Colonic mucosa (tissue), 4 donors: Measurements from ENCODE around the gene DTNB. TPM values are rescaled to one million over a fixed set of nuclear protein-coding genes. Genes with fewer than 3 reads are reported as not detected.

ENCODE experiments used
- DNase-seq: peaks from one replicate; pipeline ENCODE4 v3.0.0-alpha.2; 2020
- H3K27ac ChIP-seq: fragments of 200-600 bp; one replicate; pipeline ENCODE4 v1.8.0; 2021
- H3K27me3 ChIP-seq: fragments of 200-600 bp; one replicate; pipeline ENCODE4 v1.8.0; 2021
- H3K36me3 ChIP-seq: fragments of 200-600 bp; one replicate; pipeline ENCODE4 v1.8.0; 2021
- H3K4me1 ChIP-seq: fragments of 200-600 bp; one replicate; pipeline ENCODE4 v1.8.0; 2021; ENCODE audit warnings: mild to moderate bottlenecking
- H3K4me3 ChIP-seq: fragments of 200-600 bp; one replicate; pipeline ENCODE4 v1.8.0; 2021
- H3K9ac ChIP-seq, 2 donors: one replicate each; pipeline ENCODE4 v1.7.0; 2013; ENCODE audit warnings: control low read depth in 2 of 2, low read depth in 2 of 2, low read length in 2 of 2
- H3K9me3 ChIP-seq: fragments of 200-600 bp; one replicate; pipeline ENCODE4 v1.8.0; 2021
- intact Hi-C: fragments of 100-400 bp; cut with DNase I; formaldehyde crosslinking; loops from one replicate; pipeline ENCODE4 v1.14.1; 2022
- total RNA-seq, 2 donors: library from RNA; stranded (reverse); fragmentation: NEBNext Ultra II Directional in 1 of 2; extraction: Animal tissue kit (Norgen Biotek cat#: 25700) in 1 of 2; gene quantifications; one replicate each; pipeline ENCODE4 v1.2.1, GENCODE V29; 2021
- TF ChIP-seq, protein P1 (sequence below): fragments of 200-600 bp; IDR thresholded peaks from one replicate; pipeline ENCODE4 v1.8.0; 2022; ENCODE audit warnings: antibody characterized with exemption, mild to moderate bottlenecking
- donor health status: healthy.
- donor health status: DM: no; HTN: no; CAD: no.
- donor health status: DM: no; HTN: no; CAD: no.

DTNB gene
- total RNA-seq, 2 donors from 2014 or later, result 5.2 to 9.3 TPM

DNA sequence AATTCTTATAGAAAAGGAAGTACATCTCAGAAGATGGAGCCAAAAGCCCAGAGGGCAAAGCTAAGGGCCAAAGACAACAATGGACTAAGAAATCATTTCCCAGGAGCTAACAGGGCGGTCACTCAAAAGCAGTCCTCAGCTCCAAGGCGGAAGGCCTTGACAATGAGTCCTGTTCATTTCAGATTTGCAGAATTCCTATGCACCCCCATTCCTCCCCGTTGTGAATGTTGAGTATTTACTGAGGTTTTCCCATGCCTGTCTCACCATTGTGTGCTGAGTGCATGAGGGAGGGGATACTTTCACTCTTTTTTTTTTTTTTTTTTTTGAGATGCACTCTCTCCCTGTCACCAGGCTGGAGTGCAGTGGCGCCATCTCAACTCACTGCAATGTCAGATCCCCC, 18.8 kb upstream of the DTNB start:
- intact Hi-C loops, result no loop called here
- no peak for DNase-seq

DNA sequence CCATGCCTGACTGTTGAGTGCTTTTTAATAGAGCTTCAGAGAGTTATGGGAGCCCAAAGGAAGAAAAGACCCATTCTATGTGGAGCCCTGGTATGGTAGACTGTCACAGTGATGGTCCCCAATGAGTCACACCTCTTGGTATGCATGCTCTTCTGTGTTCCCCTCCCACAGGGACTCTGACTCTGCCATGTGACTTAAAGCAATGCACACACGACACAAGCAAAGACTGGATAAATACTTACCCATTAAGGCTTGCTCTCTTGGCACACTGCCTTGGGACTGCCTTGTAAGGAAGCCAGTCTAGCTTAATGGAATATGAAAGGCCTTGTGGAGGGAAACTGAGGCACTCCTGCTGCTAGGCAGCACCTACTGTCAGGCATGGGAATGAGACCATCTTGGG, 16.7 kb upstream of the DTNB start:
- Histone ChIP-seq H3K36me3 (no peaks in the 10 kb centered on the region), H3K9me3 (no peaks in the 10 kb centered on the region), H3K4me1 (no peaks in the 10 kb centered on the region), H3K27me3 (no peaks in the 10 kb centered on the region), H3K27ac (no peak overlapping the region), H3K4me3 (no peak overlapping the region), H3K9ac (no peak overlapping the region)
- TF ChIP-seq, protein P1, sequence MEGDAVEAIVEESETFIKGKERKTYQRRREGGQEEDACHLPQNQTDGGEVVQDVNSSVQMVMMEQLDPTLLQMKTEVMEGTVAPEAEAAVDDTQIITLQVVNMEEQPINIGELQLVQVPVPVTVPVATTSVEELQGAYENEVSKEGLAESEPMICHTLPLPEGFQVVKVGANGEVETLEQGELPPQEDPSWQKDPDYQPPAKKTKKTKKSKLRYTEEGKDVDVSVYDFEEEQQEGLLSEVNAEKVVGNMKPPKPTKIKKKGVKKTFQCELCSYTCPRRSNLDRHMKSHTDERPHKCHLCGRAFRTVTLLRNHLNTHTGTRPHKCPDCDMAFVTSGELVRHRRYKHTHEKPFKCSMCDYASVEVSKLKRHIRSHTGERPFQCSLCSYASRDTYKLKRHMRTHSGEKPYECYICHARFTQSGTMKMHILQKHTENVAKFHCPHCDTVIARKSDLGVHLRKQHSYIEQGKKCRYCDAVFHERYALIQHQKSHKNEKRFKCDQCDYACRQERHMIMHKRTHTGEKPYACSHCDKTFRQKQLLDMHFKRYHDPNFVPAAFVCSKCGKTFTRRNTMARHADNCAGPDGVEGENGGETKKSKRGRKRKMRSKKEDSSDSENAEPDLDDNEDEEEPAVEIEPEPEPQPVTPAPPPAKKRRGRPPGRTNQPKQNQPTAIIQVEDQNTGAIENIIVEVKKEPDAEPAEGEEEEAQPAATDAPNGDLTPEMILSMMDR, result no peak
- intact Hi-C loops, result no loop called here
- DNase-seq, result no peak

More for the DNA sequence above, 18.8 kb upstream of the DTNB start:
- Histone ChIP-seq H3K27ac (no peak overlapping the region), H3K4me1 (no peaks in the 10 kb centered on the region), H3K4me3 (no peak overlapping the region), H3K9ac (no peak overlapping the region), H3K27me3 (no peaks in the 10 kb centered on the region), H3K36me3 (no peaks in the 10 kb centered on the region), H3K9me3 (no peaks in the 10 kb centered on the region)
- TF ChIP-seq, protein P1, result no peak

DNA sequence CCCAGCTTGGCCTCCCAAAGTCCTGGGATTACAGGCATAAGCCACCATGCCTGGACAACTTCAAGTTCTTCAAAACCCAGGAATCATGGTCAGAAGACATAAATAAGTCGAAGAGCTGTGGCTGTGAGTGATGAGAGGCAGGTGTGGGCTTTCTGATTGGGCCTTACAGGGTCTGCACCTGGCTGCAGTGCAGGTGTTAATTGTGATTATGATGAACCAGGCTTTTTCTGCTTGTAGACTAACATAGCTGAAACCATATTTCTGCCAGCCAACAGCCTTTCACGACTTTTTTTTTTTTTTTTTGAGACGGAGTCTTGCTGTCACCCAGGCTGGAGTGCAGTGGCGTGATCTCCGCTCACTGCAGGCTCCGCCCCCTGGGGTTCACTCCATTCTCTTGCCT, 14.9 kb upstream of the DTNB start:
- H3K9ac ChIP-seq, result no peak overlapping the region
- no peak overlapping the region for H3K27ac ChIP-seq
- TF ChIP-seq, protein P1, result no peak
- no peaks in the 10 kb centered on the region for H3K27me3 ChIP-seq
- no peak overlapping the region for H3K4me3 ChIP-seq
- DNase-seq, result no peak
- no peaks in the 10 kb centered on the region for H3K4me1 ChIP-seq
- H3K9me3 ChIP-seq, result no peaks in the 10 kb centered on the region
- no peaks in the 10 kb centered on the region for H3K36me3 ChIP-seq
- intact Hi-C loops, result no loop called here

DNA sequence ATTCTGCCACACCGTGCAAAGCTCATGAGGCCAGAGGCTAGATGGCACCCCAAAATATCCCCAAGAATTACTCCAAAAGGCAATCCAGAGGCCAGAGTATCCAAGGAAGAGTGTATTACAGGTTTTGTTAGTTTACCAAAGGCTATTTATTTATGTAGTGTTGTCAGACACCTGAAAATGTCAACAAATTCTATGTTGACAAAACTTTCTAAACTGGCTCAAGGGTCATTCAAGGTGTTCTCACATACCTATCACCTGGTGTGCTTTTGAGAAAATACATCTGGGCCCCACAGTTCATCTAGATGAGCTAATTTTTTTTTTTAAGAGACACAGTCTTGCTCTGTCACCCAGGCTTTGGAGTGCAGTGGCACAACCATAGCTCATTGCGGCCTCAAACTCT, 12.4 kb upstream of the DTNB start:
- intact Hi-C loops, result no loop called here

DNA sequence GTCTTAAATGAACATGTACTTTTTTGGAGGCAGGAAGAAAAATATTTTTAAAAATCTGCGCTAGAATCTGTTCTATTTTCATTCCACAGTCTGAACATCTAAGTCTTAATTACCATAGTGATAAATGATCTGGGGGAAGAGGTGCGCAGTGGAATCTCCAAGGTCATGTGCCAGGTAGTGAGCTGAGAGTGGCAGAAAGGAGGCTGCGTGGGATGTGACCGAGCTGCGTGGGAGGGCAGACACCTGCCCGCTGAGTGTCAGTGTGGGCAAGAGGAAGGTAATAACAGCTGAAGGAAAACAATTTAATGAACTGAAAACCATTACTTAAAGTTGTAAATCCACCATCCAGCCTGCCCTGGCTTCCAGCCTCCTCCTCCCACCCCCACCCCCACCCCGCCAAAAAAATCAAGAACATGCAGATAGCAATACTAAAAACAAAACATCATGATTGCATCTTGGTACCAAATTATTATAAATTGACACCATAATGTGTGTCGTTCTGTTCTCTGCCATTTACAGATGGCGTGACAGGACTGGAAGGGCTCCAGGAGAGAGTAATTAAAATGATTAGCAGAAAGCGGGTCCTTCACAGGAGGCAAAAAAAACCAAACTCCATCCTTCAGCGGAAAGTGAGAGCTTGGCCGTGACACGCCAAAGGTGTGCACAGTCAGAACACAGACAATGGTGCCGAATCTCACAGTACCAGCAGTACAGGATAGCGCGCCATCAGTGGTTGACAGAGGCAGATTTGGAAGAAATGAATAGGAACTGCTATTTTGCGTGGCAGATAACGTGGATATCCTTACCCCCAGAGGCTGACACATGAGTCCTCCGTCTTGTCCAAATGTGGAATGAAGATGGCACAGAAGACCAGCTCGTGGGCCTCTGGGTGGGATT, 11.4 kb upstream of the DTNB start:
- no peaks in the 10 kb centered on the region for H3K9me3 ChIP-seq
- intact Hi-C loops, result no loop called here
- H3K36me3 ChIP-seq, result no peaks in the 10 kb centered on the region
- TF ChIP-seq, protein P1, result no peak
- no peak overlapping the region for H3K9ac ChIP-seq
- no peak overlapping the region for H3K4me3 ChIP-seq
- no peak overlapping the region for H3K27ac ChIP-seq
- no peak for DNase-seq
- H3K27me3 ChIP-seq, result no peaks in the 10 kb centered on the region
- H3K4me1 ChIP-seq, result no peaks in the 10 kb centered on the region

More for the DNA sequence above, 12.4 kb upstream of the DTNB start:
- no peak overlapping the region for H3K27ac ChIP-seq
- TF ChIP-seq, protein P1, result no peak
- H3K9me3 ChIP-seq, result no peaks in the 10 kb centered on the region
- no peaks in the 10 kb centered on the region for H3K27me3 ChIP-seq
- H3K4me1 ChIP-seq, result no peaks in the 10 kb centered on the region
- H3K4me3 ChIP-seq, result no peak overlapping the region
- DNase-seq, result no peak
- H3K36me3 ChIP-seq, result no peaks in the 10 kb centered on the region
- H3K9ac ChIP-seq, result no peak overlapping the region
